ENCODE results near the gene RNU5B-1.

Gene RNU5B-1

GRCh38 chr15:65309882-65310418 is 5.5 kb downstream of the RNU5B-1 start:
- Histone ChIP-seq H3K9ac (ENCODE audit: low read length) (no peak overlapping the region), H3K18ac (ENCODE audit: low read depth in 1 of 2, low read length in 2 of 2) (peak overlapping the region; percentile 60 to 72), H3K4me3 (ENCODE audit: insufficient read depth in 1 of 2, low read depth in 1 of 2, low read length in 2 of 2) (no peak overlapping the region), H3K9me3 (ENCODE audit: control insufficient read depth, low read length) (no peaks in the 10 kb centered on the region), H2BK5ac (ENCODE audit: low read depth, low read length, poor library complexity, severe bottlenecking) (no peak overlapping the region), H4K91ac (ENCODE audit: low read length) (no peak overlapping the region), H2BK120ac (ENCODE audit: low read depth, low read length) (no peak overlapping the region), H3K14ac (ENCODE audit: low read length in 2 of 2) (no peak overlapping the region), H3K23ac (ENCODE audit: low read length in 2 of 2) (no peak overlapping the region), H2AFZ (ENCODE audit: low read depth, low read length) (peak overlapping the region; percentile 18), H3K27me3 (ENCODE audit: control insufficient read depth in 1 of 2, insufficient read depth in 1 of 2, low read length in 2 of 2) (peaks cover 0 to 8% of the 10 kb centered on the region in 2 experiments), H2BK15ac (ENCODE audit: low read depth, poor library complexity, severe bottlenecking) (no peak overlapping the region), H3K36me3 (ENCODE audit: control insufficient read depth in 1 of 2, insufficient read depth in 2 of 2, low read depth in 1 of 2, low read length in 2 of 2) (no peaks in the 10 kb centered on the region), H3K4me1 (ENCODE audit: control insufficient read depth, insufficient read depth, low read depth, low read length) (peaks cover 9% of the 10 kb centered on the region), H4K8ac (ENCODE audit: low read length) (peak overlapping the region; percentile 8), H2BK12ac (ENCODE audit: low read length in 2 of 2) (no peak overlapping the region), H3K4ac (ENCODE audit: low read depth in 1 of 2, low read length in 2 of 2) (no peak overlapping the region), H3K4me2 (ENCODE audit: low read length, poor library complexity, severe bottlenecking) (no peak overlapping the region), H3K79me1 (replicated peaks; ENCODE audit: low read length, poor library complexity, severe bottlenecking) (no peaks in the 10 kb centered on the region), H2AK5ac (ENCODE audit: low read length, severe bottlenecking) (no peak overlapping the region), H3K27ac (ENCODE audit: low read length, poor library complexity, severe bottlenecking) (no peak overlapping the region)
- peak; percentile 82 for DNase-seq
- WGBS, result 69% methylated on average over 11 of the region's 12 CpGs

- Histone ChIP-seq H3K4me3 (ENCODE audit: insufficient read depth in 1 of 2, low read depth in 1 of 2, low read length in 2 of 2) (no peak overlapping the region), H3K79me1 (replicated peaks; ENCODE audit: low read length, poor library complexity, severe bottlenecking) (no peaks in the 10 kb centered on the region), H3K9me3 (ENCODE audit: control insufficient read depth, low read length) (no peaks in the 10 kb centered on the region), H3K9ac (ENCODE audit: low read length) (no peak overlapping the region), H2BK12ac (ENCODE audit: low read length in 2 of 2) (no peak overlapping the region), H3K23ac (ENCODE audit: low read length in 2 of 2) (no peak overlapping the region), H4K91ac (ENCODE audit: low read length) (no peak overlapping the region), H2BK15ac (ENCODE audit: low read depth, poor library complexity, severe bottlenecking) (no peak overlapping the region), H2AFZ (ENCODE audit: low read depth, low read length) (no peak overlapping the region), H3K4me1 (ENCODE audit: control insufficient read depth, insufficient read depth, low read depth, low read length) (peaks cover 6% of the 10 kb centered on the region), H4K8ac (ENCODE audit: low read length) (no peak overlapping the region), H2AK5ac (ENCODE audit: low read length, severe bottlenecking) (no peak overlapping the region), H3K27ac (ENCODE audit: low read length, poor library complexity, severe bottlenecking) (no peak overlapping the region), H3K4ac (ENCODE audit: low read depth in 1 of 2, low read length in 2 of 2) (no peak overlapping the region), H3K14ac (ENCODE audit: low read length in 2 of 2) (no peak overlapping the region), H2BK5ac (ENCODE audit: low read depth, low read length, poor library complexity, severe bottlenecking) (no peak overlapping the region), H3K36me3 (ENCODE audit: control insufficient read depth in 1 of 2, insufficient read depth in 2 of 2, low read depth in 1 of 2, low read length in 2 of 2) (no peaks in the 10 kb centered on the region), H3K4me2 (ENCODE audit: low read length, poor library complexity, severe bottlenecking) (no peak overlapping the region), H3K18ac (ENCODE audit: low read depth in 1 of 2, low read length in 2 of 2) (peak overlapping the region in 1 of 2 experiments; percentile 60), H3K27me3 (ENCODE audit: control insufficient read depth in 1 of 2, insufficient read depth in 1 of 2, low read length in 2 of 2) (peaks cover 0 to 12% of the 10 kb centered on the region in 2 experiments), H2BK120ac (ENCODE audit: low read depth, low read length) (peak overlapping the region; percentile 19)
- 84% methylated on average over 9 of the region's 10 CpGs for WGBS
- peak; percentile 66 for DNase-seq
Observed at GRCh38 chr15:65310431-65311137, 6.1 kb downstream of the RNU5B-1 start.

GRCh38 chr15:65311760-65312159 is 7.3 kb downstream of the RNU5B-1 start:
- Histone ChIP-seq H3K14ac (ENCODE audit: low read length in 2 of 2) (no peak overlapping the region), H3K36me3 (ENCODE audit: control insufficient read depth in 1 of 2, insufficient read depth in 2 of 2, low read depth in 1 of 2, low read length in 2 of 2) (no peaks in the 10 kb centered on the region), H2AK5ac (ENCODE audit: low read length, severe bottlenecking) (peak overlapping the region; percentile 39), H3K4me2 (ENCODE audit: low read length, poor library complexity, severe bottlenecking) (no peak overlapping the region), H4K8ac (ENCODE audit: low read length) (no peak overlapping the region), H2BK15ac (ENCODE audit: low read depth, poor library complexity, severe bottlenecking) (no peak overlapping the region), H3K79me1 (replicated peaks; ENCODE audit: low read length, poor library complexity, severe bottlenecking) (no peaks in the 10 kb centered on the region), H3K4me1 (ENCODE audit: control insufficient read depth, insufficient read depth, low read depth, low read length) (peaks cover 6% of the 10 kb centered on the region), H3K4ac (ENCODE audit: low read depth in 1 of 2, low read length in 2 of 2) (peak overlapping the region in 1 of 2 experiments; percentile 24), H3K4me3 (ENCODE audit: insufficient read depth in 1 of 2, low read depth in 1 of 2, low read length in 2 of 2) (no peak overlapping the region), H3K27me3 (ENCODE audit: control insufficient read depth in 1 of 2, insufficient read depth in 1 of 2, low read length in 2 of 2) (peaks cover 0 to 20% of the 10 kb centered on the region in 2 experiments), H2BK5ac (ENCODE audit: low read depth, low read length, poor library complexity, severe bottlenecking) (no peak overlapping the region), H3K18ac (ENCODE audit: low read depth in 1 of 2, low read length in 2 of 2) (peak overlapping the region in 1 of 2 experiments; percentile 13), H3K9me3 (ENCODE audit: control insufficient read depth, low read length) (no peaks in the 10 kb centered on the region), H2AFZ (ENCODE audit: low read depth, low read length) (no peak overlapping the region), H2BK12ac (ENCODE audit: low read length in 2 of 2) (no peak overlapping the region), H3K9ac (ENCODE audit: low read length) (no peak overlapping the region), H3K23ac (ENCODE audit: low read length in 2 of 2) (no peak overlapping the region), H4K91ac (ENCODE audit: low read length) (no peak overlapping the region), H3K27ac (ENCODE audit: low read length, poor library complexity, severe bottlenecking) (no peak overlapping the region), H2BK120ac (ENCODE audit: low read depth, low read length) (no peak overlapping the region)
- WGBS, result 75% methylated on average over 3 of the region's 3 CpGs
- no peak for DNase-seq

DNA sequence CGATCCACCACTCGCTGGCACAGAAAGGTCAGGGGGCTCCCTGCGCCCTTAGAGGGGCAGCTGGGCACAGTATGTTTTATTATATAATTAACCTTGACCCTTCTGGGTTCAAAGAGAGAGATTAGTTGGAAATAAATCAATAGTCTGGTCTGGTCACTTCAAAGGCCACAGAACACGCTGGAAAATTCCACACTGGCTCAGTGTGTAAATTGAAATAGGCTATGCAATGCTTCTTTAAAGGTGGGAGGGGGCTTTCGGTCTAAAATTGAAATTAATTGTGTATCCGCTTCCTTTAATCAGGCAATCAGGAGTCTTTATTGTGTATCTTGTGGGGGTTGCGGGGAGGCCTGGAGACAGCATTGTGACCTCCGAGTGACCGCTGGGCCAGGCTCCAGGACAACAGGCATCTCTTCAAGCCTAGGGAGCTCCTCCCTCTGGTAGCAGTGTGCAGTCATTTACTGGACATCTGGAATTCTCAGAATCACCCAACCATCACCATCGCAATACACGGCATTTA is 8.0 kb downstream of the RNU5B-1 start:
- Histone ChIP-seq H2AK5ac (ENCODE audit: low read length, severe bottlenecking) (no peak overlapping the region), H2BK15ac (ENCODE audit: low read depth, poor library complexity, severe bottlenecking) (no peak overlapping the region), H3K4ac (ENCODE audit: low read depth in 1 of 2, low read length in 2 of 2) (no peak overlapping the region), H3K14ac (ENCODE audit: low read length in 2 of 2) (no peak overlapping the region), H3K23ac (ENCODE audit: low read length in 2 of 2) (no peak overlapping the region), H3K9me3 (ENCODE audit: control insufficient read depth, low read length) (no peaks in the 10 kb centered on the region), H3K4me3 (ENCODE audit: insufficient read depth in 1 of 2, low read depth in 1 of 2, low read length in 2 of 2) (no peak overlapping the region), H3K9ac (ENCODE audit: low read length) (no peak overlapping the region), H2BK5ac (ENCODE audit: low read depth, low read length, poor library complexity, severe bottlenecking) (no peak overlapping the region), H3K4me1 (ENCODE audit: control insufficient read depth, insufficient read depth, low read depth, low read length) (peaks cover 6% of the 10 kb centered on the region), H3K4me2 (ENCODE audit: low read length, poor library complexity, severe bottlenecking) (no peak overlapping the region), H3K36me3 (ENCODE audit: control insufficient read depth in 1 of 2, insufficient read depth in 2 of 2, low read depth in 1 of 2, low read length in 2 of 2) (no peaks in the 10 kb centered on the region), H2BK120ac (ENCODE audit: low read depth, low read length) (no peak overlapping the region), H3K27me3 (ENCODE audit: control insufficient read depth in 1 of 2, insufficient read depth in 1 of 2, low read length in 2 of 2) (peaks cover 0 to 20% of the 10 kb centered on the region in 2 experiments), H2AFZ (ENCODE audit: low read depth, low read length) (no peak overlapping the region), H3K18ac (ENCODE audit: low read depth in 1 of 2, low read length in 2 of 2) (no peak overlapping the region), H3K27ac (ENCODE audit: low read length, poor library complexity, severe bottlenecking) (no peak overlapping the region), H3K79me1 (replicated peaks; ENCODE audit: low read length, poor library complexity, severe bottlenecking) (no peaks in the 10 kb centered on the region), H4K8ac (ENCODE audit: low read length) (no peak overlapping the region), H2BK12ac (ENCODE audit: low read length in 2 of 2) (no peak overlapping the region), H4K91ac (ENCODE audit: low read length) (no peak overlapping the region)
- no peak for DNase-seq
- WGBS, result 60% methylated on average over 11 of the region's 11 CpGs

Measured in mesenchymal stem cell (in vitro differentiated cells and primary cell).